Measurements from ENCODE around the gene GTPBP3.

DNA sequence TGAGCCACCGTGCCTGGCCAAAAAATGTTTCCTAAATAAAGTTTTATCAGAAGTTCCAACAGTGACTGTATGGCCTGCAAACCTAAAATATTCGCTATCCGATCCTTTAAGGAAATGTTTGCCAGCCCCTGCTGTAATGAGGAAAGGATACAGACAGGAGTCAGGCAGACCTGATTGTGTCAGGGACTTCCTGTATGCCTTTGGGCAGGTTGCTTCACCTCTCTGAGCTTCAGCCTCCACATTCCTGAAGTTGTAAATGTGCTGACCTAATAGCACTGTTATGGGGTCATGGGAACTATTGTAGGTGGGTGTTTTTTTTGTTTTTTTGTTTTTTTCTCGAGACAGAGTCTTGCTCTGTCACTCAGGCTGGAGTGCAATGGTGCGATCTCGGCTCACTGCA, 40.4 kb upstream of the GTPBP3 start:
- TF ChIP-seq, protein P1, sequence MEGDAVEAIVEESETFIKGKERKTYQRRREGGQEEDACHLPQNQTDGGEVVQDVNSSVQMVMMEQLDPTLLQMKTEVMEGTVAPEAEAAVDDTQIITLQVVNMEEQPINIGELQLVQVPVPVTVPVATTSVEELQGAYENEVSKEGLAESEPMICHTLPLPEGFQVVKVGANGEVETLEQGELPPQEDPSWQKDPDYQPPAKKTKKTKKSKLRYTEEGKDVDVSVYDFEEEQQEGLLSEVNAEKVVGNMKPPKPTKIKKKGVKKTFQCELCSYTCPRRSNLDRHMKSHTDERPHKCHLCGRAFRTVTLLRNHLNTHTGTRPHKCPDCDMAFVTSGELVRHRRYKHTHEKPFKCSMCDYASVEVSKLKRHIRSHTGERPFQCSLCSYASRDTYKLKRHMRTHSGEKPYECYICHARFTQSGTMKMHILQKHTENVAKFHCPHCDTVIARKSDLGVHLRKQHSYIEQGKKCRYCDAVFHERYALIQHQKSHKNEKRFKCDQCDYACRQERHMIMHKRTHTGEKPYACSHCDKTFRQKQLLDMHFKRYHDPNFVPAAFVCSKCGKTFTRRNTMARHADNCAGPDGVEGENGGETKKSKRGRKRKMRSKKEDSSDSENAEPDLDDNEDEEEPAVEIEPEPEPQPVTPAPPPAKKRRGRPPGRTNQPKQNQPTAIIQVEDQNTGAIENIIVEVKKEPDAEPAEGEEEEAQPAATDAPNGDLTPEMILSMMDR (IDR thresholded peaks at IDR 0.05): no peak
- TF ChIP-seq POLR2A (IDR thresholded peaks at IDR 0.05): no peak

All from thyroid gland (tissue), 4 donors.